Brain microvascular endothelial cell (primary cell): ENCODE measurements around the gene HS2ST1.

ENCODE experiments used
- DNase-seq: peaks from one replicate; pipeline ENCODE4 v3.0.0-alpha.2; 2020
- H3K27ac ChIP-seq: fragments of 250-450 bp; sonication (Bioruptor Pico); 2 replicates; pipeline ENCODE4 v1.5.1; 2020; ENCODE audit warnings: mild to moderate bottlenecking, moderate library complexity
- H3K27me3 ChIP-seq: fragments of 250-450 bp; sonication (Bioruptor Pico); replicated peaks from 2 replicates; pipeline ENCODE4 v1.5.1; 2020; ENCODE audit warnings: mild to moderate bottlenecking
- H3K36me3 ChIP-seq: fragments of 250-450 bp; sonication (Bioruptor Pico); replicated peaks from 2 replicates; pipeline ENCODE4 v1.5.1; 2020; ENCODE audit warnings: mild to moderate bottlenecking
- H3K4me3 ChIP-seq: 2 replicates; pipeline ENCODE4 v1.5.1; 2011; ENCODE audit warnings: low read depth, mild to moderate bottlenecking, control low read depth, low read length, moderate library complexity
- in situ Hi-C: cut with HindIII; loops from 2 replicates; pipeline ENCODE4 v1.10.0; 2017; ENCODE audit warnings: low sequenced_read_pairs, low pct_ligation_motif_present
- TF ChIP-seq, protein P1 (sequence below): IDR thresholded peaks from 2 replicates; pipeline ENCODE4 v1.5.1; 2011; ENCODE audit warnings: low read depth, mild to moderate bottlenecking, moderate library complexity, low read length, control low read depth, inconsistent platforms; ENCODE audit errors: missing control alignments

HS2ST1 gene

DNA sequence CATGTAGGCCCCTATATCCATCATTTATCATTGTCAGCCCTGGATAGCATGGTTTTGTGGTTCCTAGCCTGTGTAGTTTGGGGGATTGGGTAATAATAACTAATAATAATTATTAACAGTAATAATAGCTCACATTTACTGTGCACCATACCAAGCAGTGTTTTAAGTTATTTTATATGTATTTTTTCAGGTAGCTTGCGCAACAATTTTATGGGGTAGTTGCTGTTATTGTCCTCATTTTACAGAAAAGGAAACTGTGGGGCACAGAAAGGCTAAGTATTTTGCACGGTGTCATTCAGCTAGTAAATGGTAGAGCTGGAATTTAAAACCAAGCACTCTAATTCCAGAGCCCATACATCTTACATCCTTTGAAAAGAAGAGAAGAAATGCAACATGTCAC, 179.8 kb downstream of the HS2ST1 start:
- Histone ChIP-seq H3K36me3 (no peaks in the 10 kb centered on the region), H3K27ac (no peak overlapping the region), H3K27me3 (no peaks in the 10 kb centered on the region), H3K4me3 (no peak overlapping the region)
- in situ Hi-C loops, result no loop called here
- TF ChIP-seq, protein P1, sequence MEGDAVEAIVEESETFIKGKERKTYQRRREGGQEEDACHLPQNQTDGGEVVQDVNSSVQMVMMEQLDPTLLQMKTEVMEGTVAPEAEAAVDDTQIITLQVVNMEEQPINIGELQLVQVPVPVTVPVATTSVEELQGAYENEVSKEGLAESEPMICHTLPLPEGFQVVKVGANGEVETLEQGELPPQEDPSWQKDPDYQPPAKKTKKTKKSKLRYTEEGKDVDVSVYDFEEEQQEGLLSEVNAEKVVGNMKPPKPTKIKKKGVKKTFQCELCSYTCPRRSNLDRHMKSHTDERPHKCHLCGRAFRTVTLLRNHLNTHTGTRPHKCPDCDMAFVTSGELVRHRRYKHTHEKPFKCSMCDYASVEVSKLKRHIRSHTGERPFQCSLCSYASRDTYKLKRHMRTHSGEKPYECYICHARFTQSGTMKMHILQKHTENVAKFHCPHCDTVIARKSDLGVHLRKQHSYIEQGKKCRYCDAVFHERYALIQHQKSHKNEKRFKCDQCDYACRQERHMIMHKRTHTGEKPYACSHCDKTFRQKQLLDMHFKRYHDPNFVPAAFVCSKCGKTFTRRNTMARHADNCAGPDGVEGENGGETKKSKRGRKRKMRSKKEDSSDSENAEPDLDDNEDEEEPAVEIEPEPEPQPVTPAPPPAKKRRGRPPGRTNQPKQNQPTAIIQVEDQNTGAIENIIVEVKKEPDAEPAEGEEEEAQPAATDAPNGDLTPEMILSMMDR, result no peak
- no peak for DNase-seq

DNA sequence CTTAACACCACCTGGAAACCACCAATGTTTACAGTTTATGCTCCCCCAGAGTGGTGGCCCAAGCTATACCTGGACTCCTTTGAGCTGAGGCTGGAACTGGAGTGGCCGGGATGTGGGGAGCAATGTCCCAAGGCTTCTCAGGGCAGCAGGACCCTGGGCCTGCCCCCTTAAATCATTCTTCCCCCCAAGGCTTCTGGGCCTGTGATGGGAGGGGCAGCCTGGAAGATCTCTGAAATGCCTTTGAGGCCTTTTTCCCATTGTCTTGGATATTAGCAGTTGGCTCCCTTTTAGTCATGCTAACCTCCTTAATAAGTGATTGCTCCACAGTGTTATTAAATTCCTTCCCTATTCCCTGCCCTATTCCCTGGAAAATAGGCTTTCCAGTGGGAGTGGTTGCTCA, 185.8 kb downstream of the HS2ST1 start:
- Histone ChIP-seq H3K27ac (no peak overlapping the region), H3K36me3 (no peaks in the 10 kb centered on the region), H3K4me3 (no peak overlapping the region), H3K27me3 (no peaks in the 10 kb centered on the region)
- no peak for DNase-seq
- in situ Hi-C loops, result no loop called here
- TF ChIP-seq, protein P1, result no peak

DNA sequence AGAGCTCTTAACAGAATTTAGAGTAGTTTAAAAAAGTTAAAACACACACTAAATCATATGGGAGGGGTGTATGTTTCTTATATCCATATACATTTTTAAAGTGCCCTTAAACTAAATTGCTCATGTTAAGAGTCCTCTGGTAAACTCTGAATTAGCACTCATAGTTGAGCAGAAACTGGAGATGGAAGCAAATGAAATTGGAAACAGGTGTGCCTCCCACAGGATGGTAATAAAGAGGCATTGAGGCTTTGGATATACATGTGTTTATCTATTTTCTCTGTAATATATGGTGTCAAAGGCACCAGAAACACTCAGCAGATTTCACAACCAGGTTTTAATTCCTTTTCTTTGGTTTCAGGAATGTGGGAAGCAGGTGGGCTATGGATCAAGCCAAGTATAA, 188.6 kb downstream of the HS2ST1 start:
- no peaks in the 10 kb centered on the region for H3K36me3 ChIP-seq
- in situ Hi-C loops, result no loop called here
- no peaks in the 10 kb centered on the region for H3K27me3 ChIP-seq
- H3K4me3 ChIP-seq, result no peak overlapping the region
- H3K27ac ChIP-seq, result no peak overlapping the region
- DNase-seq, result no peak
- TF ChIP-seq, protein P1, result no peak

DNA sequence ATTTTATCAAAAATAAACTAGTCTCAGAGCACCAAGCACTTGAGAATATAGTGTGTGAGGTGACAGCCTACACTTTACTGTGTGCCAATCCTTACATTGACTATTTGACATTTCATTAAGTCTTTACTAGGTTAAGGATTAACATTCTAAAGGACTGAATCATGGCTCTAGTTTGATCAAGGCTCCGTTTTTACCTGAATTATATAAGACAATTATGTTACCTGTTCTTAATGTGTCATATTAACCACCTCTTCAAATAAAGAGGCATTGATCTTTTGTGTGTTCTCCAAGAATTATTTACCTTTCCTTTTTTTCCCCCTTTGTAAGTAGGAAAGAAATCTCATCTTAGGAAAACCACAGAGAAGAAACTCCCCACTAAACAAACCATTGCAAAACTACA, 189.7 kb downstream of the HS2ST1 start:
- no peak overlapping the region for H3K4me3 ChIP-seq
- no peak for DNase-seq
- H3K27ac ChIP-seq, result no peak overlapping the region
- TF ChIP-seq, protein P1, result no peak
- H3K36me3 ChIP-seq, result no peaks in the 10 kb centered on the region
- no peaks in the 10 kb centered on the region for H3K27me3 ChIP-seq
- in situ Hi-C loops, result no loop called here

DNA sequence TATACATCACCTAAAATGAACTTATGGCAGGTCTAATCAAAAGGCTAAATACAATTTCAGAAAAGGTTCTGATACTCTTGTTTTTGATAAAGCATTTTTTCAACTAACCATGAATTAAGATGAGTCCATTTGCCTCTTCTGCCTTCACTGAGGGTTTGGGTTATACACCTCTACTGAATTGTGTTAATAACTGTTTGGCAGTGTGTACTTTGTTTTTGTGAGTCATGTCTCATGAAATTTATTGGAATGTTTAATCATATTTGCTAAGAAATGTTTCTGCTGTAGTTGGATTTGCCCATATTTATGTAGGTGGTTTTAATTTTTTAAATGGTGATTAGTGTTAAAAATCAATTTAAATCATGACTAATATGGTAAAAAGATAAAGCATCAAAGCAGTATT, 190.5 kb downstream of the HS2ST1 start:
- H3K4me3 ChIP-seq, result no peak overlapping the region
- H3K36me3 ChIP-seq, result no peaks in the 10 kb centered on the region
- no peaks in the 10 kb centered on the region for H3K27me3 ChIP-seq
- TF ChIP-seq, protein P1, result no peak
- no peak overlapping the region for H3K27ac ChIP-seq
- DNase-seq, result no peak
- in situ Hi-C loops, result no loop called here

DNA sequence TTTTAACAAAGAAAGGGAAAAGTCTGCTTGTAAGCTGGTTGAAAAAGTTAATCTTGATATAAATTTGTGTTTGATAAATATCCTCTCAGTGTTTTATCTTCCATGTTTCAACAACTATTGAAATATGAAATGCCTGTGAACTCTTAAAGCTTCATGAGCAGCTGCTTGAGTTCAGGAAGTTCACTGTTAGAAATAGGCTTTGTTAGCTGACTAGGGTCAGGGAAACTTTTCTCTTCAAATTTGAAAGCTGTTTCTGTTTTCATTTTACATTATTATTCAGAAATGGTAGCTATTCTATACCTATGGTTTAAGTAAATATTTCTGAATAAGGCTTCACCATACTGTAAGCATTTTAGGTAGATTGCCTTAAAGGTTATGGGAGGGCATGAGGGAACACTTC, 191.7 kb downstream of the HS2ST1 start:
- no peak for DNase-seq

More for the DNA sequence above, 191.7 kb downstream of the HS2ST1 start:
- Histone ChIP-seq H3K27ac (no peak overlapping the region), H3K4me3 (no peak overlapping the region), H3K27me3 (no peaks in the 10 kb centered on the region), H3K36me3 (no peaks in the 10 kb centered on the region)
- TF ChIP-seq, protein P1, result no peak
- in situ Hi-C loops, result no loop called here
